H9 (cell line): ENCODE data around the gene CDK2AP2. TPM values are rescaled to one million over a fixed set of nuclear protein-coding genes. Genes with fewer than 3 reads are reported as not detected.
A peak's percentile ranks its signal among the peaks of the same experiment; 100 is the strongest.

Experiments used
- DNase-seq: peaks from one replicate; pipeline ENCODE4 v3.0.0-alpha.2; 2017
- H2AFZ ChIP-seq: one replicate; pipeline ENCODE4 v1.6.1; 2013; ENCODE audit warnings: mild to moderate bottlenecking, low read length, control low read depth, moderate library complexity
- H2AK5ac ChIP-seq: 2 replicates; pipeline ENCODE4 v1.6.1; 2013; ENCODE audit warnings: low read length, control low read depth, mixed read lengths; ENCODE audit not compliant: insufficient read length
- H2BK120ac ChIP-seq: one replicate; pipeline ENCODE4 v1.6.1; 2013; ENCODE audit warnings: low read depth, mild to moderate bottlenecking, low read length, control low read depth, inconsistent platforms; ENCODE audit not compliant: poor library complexity, severe bottlenecking
- H2BK12ac ChIP-seq: 2 replicates; pipeline ENCODE4 v1.6.1; 2013; ENCODE audit warnings: low read length, control low read depth, mixed read lengths, low read depth; ENCODE audit not compliant: insufficient read length
- H2BK15ac ChIP-seq: 2 replicates; pipeline ENCODE4 v1.6.1; 2013; ENCODE audit warnings: low read depth, low read length, control low read depth
- H2BK20ac ChIP-seq: one replicate; pipeline ENCODE4 v1.6.1; 2013; ENCODE audit warnings: low read depth, mild to moderate bottlenecking, low read length, control low read depth, inconsistent platforms; ENCODE audit not compliant: poor library complexity, severe bottlenecking
- H2BK5ac ChIP-seq: 2 replicates; pipeline ENCODE4 v1.6.1; 2013; ENCODE audit warnings: low read length, control low read depth, mixed read lengths; ENCODE audit not compliant: insufficient read length
- H3K14ac ChIP-seq: 2 replicates; pipeline ENCODE4 v1.6.1; 2013; ENCODE audit warnings: low read length, control low read depth; ENCODE audit not compliant: insufficient read depth
- H3K18ac ChIP-seq: 2 replicates; pipeline ENCODE4 v1.6.1; 2013; ENCODE audit warnings: low read depth, mild to moderate bottlenecking, mixed read lengths, low read length, control low read depth; ENCODE audit not compliant: insufficient read length
- H3K23ac ChIP-seq: 2 replicates; pipeline ENCODE4 v1.6.1; 2013; ENCODE audit warnings: low read length, control low read depth, mixed read lengths, low read depth; ENCODE audit not compliant: insufficient read length
- H3K23me2 ChIP-seq: 2 replicates; pipeline ENCODE4 v1.6.1; 2013; ENCODE audit warnings: low read depth, mild to moderate bottlenecking, mixed read lengths, low read length, control low read depth; ENCODE audit not compliant: insufficient read length, poor library complexity, severe bottlenecking
- H3K27ac ChIP-seq: 2 replicates; pipeline ENCODE4 v1.5.1; 2013; ENCODE audit warnings: low read length, control low read depth, mixed read lengths, low read depth; ENCODE audit not compliant: insufficient read length
- H3K27me3 ChIP-seq: 2 replicates; pipeline ENCODE4 v1.6.1; 2013; ENCODE audit warnings: low read length, control low read depth, inconsistent platforms; ENCODE audit not compliant: insufficient read depth
- H3K4ac ChIP-seq: 2 replicates; pipeline ENCODE4 v1.6.1; 2013; ENCODE audit warnings: low read depth, mild to moderate bottlenecking, control low read depth, inconsistent platforms, low read length, moderate library complexity
- H3K4me1 ChIP-seq: 2 replicates; pipeline ENCODE4 v1.6.1; 2013; ENCODE audit warnings: low read length, control low read depth, inconsistent platforms; ENCODE audit not compliant: insufficient read depth
- H3K4me2 ChIP-seq: 2 replicates; pipeline ENCODE4 v1.6.1; 2013; ENCODE audit warnings: low read length, control low read depth, mixed read lengths; ENCODE audit not compliant: insufficient read length, insufficient read depth
- H3K56ac ChIP-seq: 2 replicates; pipeline ENCODE4 v1.6.1; 2013; ENCODE audit warnings: low read depth, mild to moderate bottlenecking, mixed read lengths, low read length, control low read depth; ENCODE audit not compliant: insufficient read length
- H3K79me1 ChIP-seq: 2 replicates; pipeline ENCODE4 v1.6.1; 2013; ENCODE audit warnings: low read depth, mild to moderate bottlenecking, moderate library complexity, low read length, control low read depth, inconsistent platforms; ENCODE audit not compliant: insufficient read depth, poor library complexity, severe bottlenecking
- H3K79me2 ChIP-seq: 2 replicates; pipeline ENCODE4 v1.6.1; 2013; ENCODE audit warnings: low read length, control low read depth, inconsistent platforms; ENCODE audit not compliant: insufficient read depth
- H3K9ac ChIP-seq: 2 replicates; pipeline ENCODE4 v1.6.1; 2013; ENCODE audit warnings: low read length, control low read depth, mixed read lengths; ENCODE audit not compliant: insufficient read length; ENCODE audit errors: extremely low read depth
- H3K9me3 ChIP-seq: one replicate; pipeline ENCODE4 v1.6.1; 2013; ENCODE audit warnings: low read depth, low read length, inconsistent platforms; ENCODE audit not compliant: control insufficient read depth
- H3T11ph ChIP-seq: one replicate; pipeline ENCODE4 v1.6.1; 2013; ENCODE audit warnings: mild to moderate bottlenecking, low read length, control low read depth, inconsistent platforms
- H4K20me1 ChIP-seq: one replicate; pipeline ENCODE4 v1.6.1; 2013; ENCODE audit not compliant: control insufficient read depth, insufficient read length, insufficient read depth
- H4K5ac ChIP-seq: 2 replicates; pipeline ENCODE4 v1.6.1; 2013; ENCODE audit warnings: low read depth, mild to moderate bottlenecking, mixed read lengths, low read length, control low read depth; ENCODE audit not compliant: insufficient read length
- H4K8ac ChIP-seq: replicated peaks from 2 replicates; pipeline ENCODE4 v1.6.1; 2013; ENCODE audit warnings: low read length, control low read depth, mixed read lengths, low read depth; ENCODE audit not compliant: insufficient read length
- H4K91ac ChIP-seq: 2 replicates; pipeline ENCODE4 v1.6.1; 2013; ENCODE audit warnings: low read depth, mild to moderate bottlenecking, moderate library complexity, mixed read lengths, low read length, control low read depth; ENCODE audit not compliant: insufficient read length
- H3K27ac Mint-ChIP-seq, 3 experiments: 2 replicates in 2 of 3; 3 replicates in 1 of 3; pipeline ENCODE4 v1.8.0; 2020 to 2021; ENCODE audit warnings: mixed read lengths in 3 of 3, mild to moderate bottlenecking in 1 of 3, moderate library complexity in 1 of 3
- H3K27me3 Mint-ChIP-seq: 2 replicates; pipeline ENCODE4 v1.8.0; 2021; ENCODE audit warnings: low read depth, mild to moderate bottlenecking, moderate library complexity, mixed read lengths
- H3K36me3 Mint-ChIP-seq, 3 experiments: 2 replicates in 2 of 3; 3 replicates in 1 of 3; pipeline ENCODE4 v1.8.0; 2020 to 2021; ENCODE audit warnings: low read depth in 3 of 3, mixed read lengths in 3 of 3; ENCODE audit not compliant: insufficient read depth in 1 of 3
- H3K4me1 Mint-ChIP-seq, 2 experiments: 2 replicates each; pipeline ENCODE4 v1.8.0; 2020; ENCODE audit warnings: mixed read lengths in 2 of 2
- H3K4me3 Mint-ChIP-seq, 2 experiments: 2 replicates in 1 of 2; 3 replicates in 1 of 2; pipeline ENCODE4 v1.8.0; 2020 to 2021; ENCODE audit warnings: mild to moderate bottlenecking in 2 of 2, mixed read lengths in 2 of 2, moderate library complexity in 1 of 2
- H3K9me3 Mint-ChIP-seq, 2 experiments: 2 replicates in 1 of 2; 3 replicates in 1 of 2; pipeline ENCODE4 v1.8.0; 2020; ENCODE audit warnings: mild to moderate bottlenecking in 2 of 2, mixed read lengths in 2 of 2, moderate library complexity in 1 of 2
- CTCF ChIP-seq: fragments of 200-600 bp; sonication (generic); conservative IDR thresholded peaks from 3 replicates; pipeline ENCODE4 v1.8.0; 2021; ENCODE audit warnings: antibody characterized with exemption, mild to moderate bottlenecking
- WGBS: extraction: QIAGEN DNeasy Blood & Tissue Kit; methylation state at CpG from one replicate; pipeline ENCODE4 v1.1.7; 2013; ENCODE audit warnings: missing lambda C conversion rate, low lambda C conversion rate, mixed read lengths; ENCODE audit not compliant: insufficient read length; ENCODE audit errors: extremely low coverage; 5-methylcytosine and 5-hydroxymethylcytosine counted together
- total RNA-seq: library from RNA; stranded (reverse); gene quantifications from 2 replicates; pipeline ENCODE4 v1.2.1, GENCODE V29; 2021

Gene CDK2AP2
- total RNA-seq, 1 experiment from 2014 or later = 36.1 TPM

- Histone ChIP-seq H3K79me2 (no peaks in the 10 kb centered on the region), H3K27me3 (no peaks in the 10 kb centered on the region), H2AK5ac (no peak overlapping the region), H3K9me3 (no peaks in the 10 kb centered on the region), H3K27ac (no peak overlapping the region), H3K79me1 (no peaks in the 10 kb centered on the region), H3K23me2 (peaks cover 12% of the 10 kb centered on the region), H4K20me1 (no peaks in the 10 kb centered on the region), H3K18ac (no peak overlapping the region), H3K4ac (no peak overlapping the region), H3K23ac (no peak overlapping the region), H2BK12ac (no peak overlapping the region), H2BK5ac (no peak overlapping the region), H2BK20ac (no peak overlapping the region), H3K14ac (no peak overlapping the region), H3T11ph (no peak overlapping the region), H3K4me2 (no peak overlapping the region), H3K9ac (no peak overlapping the region), H2BK15ac (no peak overlapping the region), H4K91ac (no peak overlapping the region), H2AFZ (no peak overlapping the region), H3K4me1 (no peaks in the 10 kb centered on the region), H4K5ac (no peak overlapping the region), H2BK120ac (no peak overlapping the region), H3K56ac (no peak overlapping the region), H4K8ac (no peak overlapping the region)
- Mint-ChIP-seq H3K36me3 (peaks cover 10 to 29% (median 19%) of the 10 kb centered on the region in 3 experiments), H3K27ac (no peak overlapping the region), H3K27me3 (peaks cover 10% of the 10 kb centered on the region), H3K4me1 (peaks cover 13 to 24% of the 10 kb centered on the region in 2 experiments), H3K9me3 (no peaks in the 10 kb centered on the region; a peak in 1 of 5 replicates), H3K4me3 (peak overlapping the region; percentile 54 to 74; a peak in 4 of 5 replicates)
- TF ChIP-seq CTCF = no peak
- no peak for DNase-seq
- WGBS = no CpG with 5 or more reads among the region's 18 CpGs
Observed at GRCh38 chr11:67502328-67502979, 5.5 kb downstream of the CDK2AP2 start.
